Stimulated activated CD4-positive, alpha-beta T cell treated with anti-CD3 and anti-CD28 coated beads, Interleukin-2, amount 100 ng/mL, for 48 hours (primary cell): ENCODE results near the gene FILIP1L.

Experiments used
- DNase-seq, 2 donors: peaks; one replicate each; pipeline ENCODE4 v3.0.0-alpha.2; 2020

The FILIP1L gene

GRCh38 chr3:99966662-99967416 lies 147.5 kb downstream of the FILIP1L start:
- no peak for DNase-seq

- no peak for DNase-seq
Observed at GRCh38 chr3:99965681-99966408, 148.5 kb downstream of the FILIP1L start.

- DNase-seq: no peak
Observed at GRCh38 chr3:99965077-99965476, 149.2 kb downstream of the FILIP1L start.

- DNase-seq: no peak
Observed at GRCh38 chr3:99962703-99963102, 151.6 kb downstream of the FILIP1L start.

- DNase-seq: no peak
Observed at GRCh38 chr3:99961756-99962515, 152.4 kb downstream of the FILIP1L start.

- DNase-seq: no peak
Observed at GRCh38 chr3:99960941-99961340, 153.4 kb downstream of the FILIP1L start.

GRCh38 chr3:99960123-99960878 lies 154.0 kb downstream of the FILIP1L start:
- DNase-seq: no peak

- no peak for DNase-seq
Observed at GRCh38 chr3:99958222-99958912, 155.9 kb downstream of the FILIP1L start.

- no peak for DNase-seq
Observed at GRCh38 chr3:99957151-99957796, 157.0 kb downstream of the FILIP1L start.

GRCh38 chr3:99955773-99956562 lies 158.3 kb downstream of the FILIP1L start:
- DNase-seq: no peak

GRCh38 chr3:99954914-99955644 lies 159.2 kb downstream of the FILIP1L start:
- DNase-seq: no peak

GRCh38 chr3:99953596-99953995 lies 160.7 kb downstream of the FILIP1L start:
- DNase-seq: no peak

- no peak for DNase-seq
Observed at GRCh38 chr3:99952306-99952705, 162.0 kb downstream of the FILIP1L start.

- DNase-seq: no peak
Observed at GRCh38 chr3:99951701-99952100, 162.6 kb downstream of the FILIP1L start.

GRCh38 chr3:99950921-99951320 lies 163.4 kb downstream of the FILIP1L start:
- no peak for DNase-seq

GRCh38 chr3:99949956-99950670 lies 164.2 kb downstream of the FILIP1L start:
- DNase-seq: no peak

GRCh38 chr3:99948467-99949089 lies 165.7 kb downstream of the FILIP1L start:
- DNase-seq: no peak

- DNase-seq: no peak
Observed at GRCh38 chr3:99947356-99947755, 166.9 kb downstream of the FILIP1L start.
